GM21717 (cell line): Measurements from ENCODE around the gene MPPE1.
A peak's percentile ranks its signal among the peaks of the same experiment; 100 is the strongest.

Experiments used
- ATAC-seq: cut with Tn5 transposase; IDR thresholded peaks from one replicate; pipeline ENCODE4 v1.9.1; 2021; ENCODE audit warnings: mild to moderate bottlenecking, moderate library complexity; ENCODE audit not compliant: unreplicated experiment

Gene MPPE1

DNA sequence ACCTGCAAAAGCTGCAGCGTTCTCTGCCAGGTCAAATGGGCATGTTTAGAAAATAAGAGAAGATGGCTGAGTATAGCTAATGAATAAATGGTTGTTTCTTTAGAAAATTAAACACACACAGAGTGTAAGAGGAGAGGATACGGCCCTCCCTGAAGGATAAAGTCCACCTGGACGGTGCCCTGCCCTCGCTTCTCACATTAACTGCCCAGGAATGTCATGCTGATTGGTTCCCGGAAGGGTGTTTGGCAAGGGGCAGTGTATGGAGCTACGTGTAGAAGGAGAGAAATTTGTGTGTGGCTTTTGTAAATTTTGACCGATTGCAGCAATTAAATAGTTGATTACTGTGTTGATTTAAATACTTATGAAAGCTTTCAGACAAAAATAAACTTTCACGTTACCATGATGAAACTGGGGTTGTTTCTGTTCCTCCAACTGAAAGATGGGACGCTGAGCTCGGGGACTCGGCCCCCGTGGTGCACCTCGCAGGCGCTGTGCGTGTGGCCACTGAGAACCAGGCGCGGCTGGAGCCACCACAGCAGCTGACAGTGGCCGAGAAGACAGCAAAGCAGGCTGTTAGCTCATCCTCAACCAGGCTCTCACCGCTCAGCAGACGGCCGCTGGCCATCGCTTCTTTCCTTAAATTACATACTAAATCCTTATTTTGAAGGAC is 22.7 kb downstream of the MPPE1 start:
- ATAC-seq = no peak

- no peak for ATAC-seq
Measured at GRCh38 chr18:11884396-11885030, 23.6 kb downstream of the MPPE1 start.

DNA sequence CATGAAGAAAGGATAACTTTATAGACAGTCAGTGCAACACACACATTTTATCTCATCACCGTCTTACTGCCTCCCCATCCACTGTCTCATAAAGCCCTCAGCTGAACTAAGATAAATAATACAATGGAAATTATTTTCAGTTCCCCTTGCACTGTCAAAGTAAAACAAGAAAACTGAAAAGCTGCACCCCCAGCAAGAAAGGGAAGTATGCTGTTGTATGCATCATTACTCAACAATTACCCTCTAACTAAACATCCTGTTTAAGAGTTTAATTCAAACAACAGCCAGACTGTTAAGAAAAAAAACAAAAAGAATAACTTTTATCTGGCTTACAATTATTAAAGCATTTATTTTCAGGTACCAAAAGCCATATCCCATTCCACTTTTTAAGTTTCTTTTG is 25.0 kb downstream of the MPPE1 start:
- peak; percentile 59 for ATAC-seq

DNA sequence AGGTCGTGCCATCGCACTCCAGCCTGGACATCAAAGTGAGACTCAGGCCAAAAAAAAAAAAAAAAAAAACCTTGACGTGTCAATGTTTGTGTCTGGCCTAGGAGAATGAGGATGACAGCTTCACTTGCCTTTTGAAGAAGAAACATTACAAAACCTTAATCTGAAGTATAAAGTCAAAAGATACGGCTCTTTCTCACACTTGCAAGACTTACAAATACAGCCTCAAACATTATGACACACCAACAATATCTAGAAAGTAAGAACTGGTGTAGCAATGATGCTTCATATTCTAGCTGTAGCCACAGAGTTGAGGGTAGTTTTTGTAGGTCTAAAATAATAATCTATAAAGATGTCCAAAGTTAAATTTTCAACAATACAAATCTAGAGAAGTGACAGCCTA is 25.5 kb downstream of the MPPE1 start:
- no peak for ATAC-seq

DNA sequence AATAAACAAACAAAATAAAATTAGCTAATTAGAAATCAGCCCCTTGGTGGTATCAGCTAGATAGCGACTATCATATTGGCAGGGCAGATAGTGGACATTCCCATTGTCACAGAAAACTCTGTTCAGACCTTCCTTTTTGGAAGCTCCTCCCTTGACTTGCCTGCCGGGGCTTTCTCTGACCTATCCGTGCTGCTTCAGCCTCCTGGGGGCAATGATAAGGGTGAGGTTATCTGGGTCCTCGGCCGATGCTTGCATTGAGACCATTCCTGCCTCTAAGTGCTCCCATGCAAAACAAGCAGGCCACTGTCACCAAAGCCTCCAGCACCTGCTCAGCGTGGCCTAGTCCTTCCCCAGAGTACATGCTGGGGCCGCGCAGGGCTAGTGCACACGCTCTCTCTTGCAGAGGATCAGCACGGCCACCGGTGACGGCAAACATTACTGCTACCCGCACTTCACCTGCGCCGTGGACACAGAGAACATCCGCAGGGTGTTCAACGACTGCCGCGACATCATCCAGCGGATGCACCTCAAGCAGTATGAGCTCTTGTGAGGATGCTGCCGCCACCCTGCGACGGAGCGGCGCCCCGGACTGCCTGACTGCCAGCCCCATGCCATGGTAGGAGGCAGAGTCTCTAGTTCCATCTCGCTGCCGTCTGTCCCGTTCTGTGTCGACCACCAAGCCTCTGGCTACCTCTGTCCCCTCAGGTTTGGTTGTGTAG is 27.4 kb downstream of the MPPE1 start:
- no peak for ATAC-seq

GRCh38 chr18:11877497-11878135 is 30.5 kb downstream of the MPPE1 start:
- ATAC-seq = no peak

GRCh38 chr18:11874676-11875075 is 33.4 kb downstream of the MPPE1 start:
- ATAC-seq = no peak

- ATAC-seq = no peak
Measured at GRCh38 chr18:11873670-11874340, 34.3 kb downstream of the MPPE1 start.

GRCh38 chr18:11872479-11873136 is 35.5 kb downstream of the MPPE1 start:
- ATAC-seq = no peak

DNA sequence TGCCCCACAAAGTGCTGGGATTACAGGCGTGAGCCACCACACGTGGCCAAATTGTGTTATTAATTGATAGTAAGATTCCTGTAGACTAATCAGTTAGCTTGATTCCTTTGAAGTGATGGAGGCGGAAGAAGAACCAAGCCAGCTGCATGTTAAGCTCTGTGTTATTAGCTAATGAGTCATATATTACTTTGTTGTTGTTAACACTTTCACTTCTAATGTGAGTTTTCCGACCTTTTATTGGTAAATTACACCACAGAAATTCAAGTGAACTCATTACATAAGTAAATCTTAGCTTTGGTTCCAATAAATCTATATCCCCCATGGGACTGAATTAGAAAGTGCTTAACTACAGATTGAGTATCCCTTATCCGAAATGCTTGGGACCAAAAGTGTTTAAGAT is 36.6 kb downstream of the MPPE1 start:
- no peak for ATAC-seq

DNA sequence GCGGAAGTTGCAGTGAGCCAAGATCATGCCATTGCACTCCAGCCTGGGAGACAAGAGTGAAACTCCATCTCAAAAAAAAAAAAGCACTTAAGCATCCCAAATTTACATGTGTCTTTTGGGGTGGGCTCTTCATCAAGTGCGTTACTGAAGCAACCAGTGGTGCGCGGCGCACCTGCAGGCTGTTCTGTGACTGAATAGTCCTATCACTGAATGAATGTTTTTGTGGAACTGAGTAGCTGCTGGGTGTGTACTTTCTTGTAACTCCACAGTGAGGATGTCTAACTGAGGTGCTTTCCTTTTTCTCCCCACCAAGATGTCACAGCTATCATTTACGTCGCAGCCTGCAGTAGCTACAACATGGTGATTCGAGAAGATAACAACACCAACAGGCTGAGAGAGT is 39.9 kb downstream of the MPPE1 start:
- ATAC-seq = no peak

DNA sequence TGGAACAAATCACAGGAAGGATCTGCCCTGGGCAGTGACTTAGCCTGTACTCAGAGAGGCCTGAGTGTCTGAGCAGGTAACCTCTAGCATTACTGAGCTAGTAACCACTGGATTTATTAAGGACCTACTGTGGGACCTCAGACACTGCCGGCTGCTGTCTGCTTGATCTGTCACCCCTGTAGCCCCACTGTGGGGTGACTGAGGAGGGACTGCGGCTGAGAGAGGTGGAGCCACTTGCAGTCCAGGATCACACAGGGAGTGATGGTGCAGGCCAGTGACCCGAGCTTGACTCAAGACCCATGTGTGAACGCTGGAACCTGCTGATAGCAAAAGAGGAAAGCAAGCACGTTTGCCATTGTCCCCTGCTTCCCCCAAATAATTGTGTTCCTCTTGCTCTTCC is 41.4 kb downstream of the MPPE1 start:
- no peak for ATAC-seq

DNA sequence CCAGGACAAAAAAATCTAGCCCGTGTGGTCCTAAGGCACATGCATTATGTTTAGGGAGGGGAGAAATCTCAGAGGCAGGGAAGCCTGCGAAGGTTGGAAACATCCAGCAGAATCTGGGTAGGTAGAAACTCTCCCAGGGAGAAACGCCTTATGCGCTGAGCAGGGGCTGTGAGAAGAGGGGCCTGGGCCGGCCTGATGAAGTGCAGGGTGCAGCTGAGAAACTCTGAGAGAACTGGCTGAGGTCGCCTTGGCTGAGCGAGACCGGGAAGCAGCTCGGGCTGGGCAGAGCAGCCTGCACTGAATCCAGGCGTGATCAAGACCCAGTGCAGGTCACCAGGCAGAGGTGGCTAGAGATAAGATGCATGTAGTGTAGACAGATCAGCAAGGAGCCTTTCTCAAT is 41.8 kb downstream of the MPPE1 start:
- ATAC-seq = no peak

DNA sequence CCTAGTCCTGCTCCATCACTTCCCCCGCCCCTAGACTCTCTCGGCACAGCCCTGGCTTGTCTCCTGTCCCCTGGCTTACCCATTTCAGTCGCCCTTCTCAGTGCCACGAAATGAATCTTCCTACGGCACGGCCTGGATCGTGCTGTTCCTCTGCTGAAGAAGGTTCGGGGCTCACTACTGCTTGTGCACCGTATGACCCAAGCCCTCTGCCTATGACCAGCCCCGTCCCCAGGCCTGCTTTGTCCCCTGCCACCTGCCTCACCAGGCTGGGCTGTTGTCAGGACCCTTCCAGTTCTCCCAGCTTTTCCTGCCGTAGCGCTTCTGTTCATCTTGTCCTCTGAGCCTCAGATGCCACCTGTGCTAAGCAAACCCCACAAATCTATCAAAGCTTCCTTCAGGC is 43.0 kb downstream of the MPPE1 start:
- no peak for ATAC-seq

DNA sequence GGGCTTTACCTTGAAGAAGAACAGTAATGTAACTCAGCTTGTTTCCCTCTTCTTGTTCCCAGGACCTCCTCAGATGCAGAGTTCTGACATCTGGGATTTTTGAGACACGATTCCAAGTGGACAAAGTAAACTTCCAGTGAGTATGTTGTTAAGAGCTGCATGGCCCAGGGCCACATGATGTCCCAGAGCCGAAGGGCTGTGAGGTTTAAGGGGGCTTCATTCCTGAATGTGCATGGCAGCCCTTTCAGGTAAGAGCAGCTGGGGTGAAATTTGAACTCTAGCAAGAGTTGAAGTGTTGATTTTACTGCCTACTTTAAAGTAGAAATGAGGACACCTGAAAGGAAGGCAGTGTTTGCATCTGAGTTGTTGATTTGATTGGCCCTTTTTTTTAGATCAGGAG is 43.6 kb downstream of the MPPE1 start:
- no peak for ATAC-seq

GRCh38 chr18:11862468-11863137 is 45.5 kb downstream of the MPPE1 start:
- no peak for ATAC-seq

DNA sequence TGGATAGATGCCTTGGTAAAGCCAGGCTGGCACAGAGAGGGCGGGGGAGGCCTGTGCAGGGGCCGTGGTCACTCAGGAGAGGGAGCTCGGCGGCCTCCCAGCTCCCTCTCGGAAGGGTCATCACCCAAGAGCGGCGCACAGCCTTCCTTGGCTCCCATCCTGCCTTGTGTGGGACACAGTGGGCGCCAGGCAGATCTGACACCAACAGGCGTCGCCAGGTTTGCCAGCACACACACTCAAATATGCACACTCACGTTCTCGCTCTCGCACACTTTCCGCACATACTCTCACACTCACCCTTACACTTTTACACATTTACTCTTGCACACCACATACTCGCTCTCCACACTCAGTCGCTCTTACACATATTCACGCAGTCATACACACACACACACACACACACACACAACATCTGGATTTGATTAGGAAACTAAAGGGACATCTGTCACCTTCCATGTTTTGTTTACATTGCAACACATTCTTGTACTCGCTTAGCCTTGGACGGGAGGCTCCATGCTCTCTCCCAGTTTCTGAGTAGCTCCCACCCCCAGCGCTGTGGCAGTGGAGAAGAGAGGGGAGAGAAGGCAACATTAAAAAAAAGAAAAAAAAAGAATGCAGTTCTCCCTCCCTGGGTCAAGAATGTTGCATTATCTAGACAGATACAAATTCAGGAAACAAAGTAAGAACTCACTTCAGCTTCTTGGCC is 46.4 kb downstream of the MPPE1 start:
- ATAC-seq = no peak

DNA sequence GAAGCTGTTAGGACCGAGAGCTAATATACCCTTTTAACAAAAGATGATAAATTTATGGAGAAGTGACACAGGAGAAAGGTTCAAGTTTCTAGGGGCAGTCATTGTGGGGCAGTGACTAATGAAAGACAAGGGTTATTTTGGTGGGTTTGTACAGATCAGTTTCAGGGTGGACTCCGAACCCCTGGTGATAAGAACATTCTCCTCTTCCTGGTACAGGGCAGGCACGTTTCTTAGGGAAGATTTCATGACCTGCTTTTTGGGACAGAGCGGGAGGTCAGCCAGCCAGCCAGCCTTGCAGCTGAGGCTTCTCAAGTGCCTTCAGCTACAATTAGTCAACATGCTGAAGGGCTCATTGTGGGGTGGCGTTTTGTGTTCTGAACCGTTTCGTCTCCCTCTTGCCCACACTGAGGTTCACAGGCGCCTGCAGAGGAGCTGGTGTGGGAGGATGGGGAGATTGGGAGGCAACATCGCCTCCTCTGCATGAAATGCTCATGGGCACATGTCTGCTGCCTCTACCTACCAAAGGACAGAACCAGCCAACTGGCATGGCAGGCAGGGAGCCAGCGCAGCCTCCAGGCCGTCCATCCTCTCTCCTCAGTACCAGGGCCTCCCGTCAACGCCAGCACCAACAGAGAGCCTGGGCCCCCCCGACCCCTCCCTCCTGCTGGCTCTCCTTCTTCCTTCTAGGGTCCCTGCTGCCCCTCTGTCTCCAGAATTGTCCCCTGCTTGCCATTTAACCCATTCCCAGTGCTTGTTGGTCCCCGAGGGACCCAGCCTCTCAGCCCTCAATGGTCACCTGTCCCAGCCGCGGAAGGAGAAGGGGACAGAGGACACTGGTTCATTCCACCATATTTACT is 47.3 kb downstream of the MPPE1 start:
- no peak for ATAC-seq
